Subcutaneous adipose tissue (tissue), 4 donors: ENCODE measurements around the gene TBXA2R. TPM values are rescaled to one million over a fixed set of nuclear protein-coding genes. Genes with fewer than 3 reads are reported as not detected.

ENCODE experiments used
- CTCF ChIP-seq: fragments of 450-650 bp; IDR thresholded peaks from one replicate; pipeline ENCODE4 v1.5.1; 2016; ENCODE audit warnings: low read depth, mild to moderate bottlenecking, control low read depth, antibody characterized with exemption, moderate library complexity
- total RNA-seq, 4 donors: library from RNA; depleted of rRNA; stranded (reverse); fragments of >200 nt; gene quantifications; one replicate each; pipeline ENCODE4 v1.1.0, GENCODE V29; 2016

The TBXA2R gene
- total RNA-seq, 4 donors from 2014 or later = 0.34 to 4.0 TPM; not detected in 2

- no peak for TF ChIP-seq CTCF
These were observed 50.8 kb downstream of the TBXA2R start for GRCh38 chr19:3555653-3556422.

GRCh38 chr19:3554254-3555083 lies 52.2 kb downstream of the TBXA2R start:
- TF ChIP-seq CTCF = no peak

- no peak for TF ChIP-seq CTCF
These were observed 54.9 kb downstream of the TBXA2R start for GRCh38 chr19:3551792-3552095.

- TF ChIP-seq CTCF = no peak
These were observed 55.5 kb downstream of the TBXA2R start for GRCh38 chr19:3550947-3551791.

GRCh38 chr19:3549816-3550215 lies 56.9 kb downstream of the TBXA2R start:
- no peak for TF ChIP-seq CTCF

GRCh38 chr19:3548606-3549005 lies 58.1 kb downstream of the TBXA2R start:
- TF ChIP-seq CTCF = no peak
